ENCODE data around the gene FOLR3.

DNA sequence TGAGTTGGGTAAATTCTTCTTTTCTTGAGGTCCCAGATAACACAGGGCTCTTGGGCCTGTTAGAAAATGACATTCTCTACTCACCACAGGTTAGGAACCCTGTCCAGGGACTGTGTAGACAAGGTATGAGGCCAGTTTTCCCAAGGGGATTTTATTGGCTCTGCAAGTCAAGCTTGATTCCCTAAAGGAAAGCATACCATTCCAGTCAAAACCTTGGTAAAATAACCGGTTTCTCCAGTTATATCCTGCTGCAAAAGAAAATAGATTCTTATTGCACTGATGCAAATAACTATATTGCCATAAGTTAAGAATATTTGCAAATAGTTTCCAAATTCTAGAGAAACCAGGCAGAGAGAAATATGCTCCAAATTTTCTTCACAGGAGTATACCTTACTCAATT, 9.6 kb upstream of the FOLR3 start:
- TF ChIP-seq POLR2A (IDR thresholded peaks at IDR 0.05; ENCODE audit: low read depth, low read length) (no peak), POLR2AphosphoS5 (IDR thresholded peaks at IDR 0.05; ENCODE audit: low read depth, low read length) (no peak)

Data from GM12891 (cell line).